CD4-positive, alpha-beta T cell treated with Interleukin-12 subunit alpha and Interleukin-12 subunit beta, for 1 hour (primary cell): Measurements from ENCODE around the gene ARPC5.
"Not testable (repeated sequence)": the region's sequence is repeated elsewhere in the genome, so short reads cannot be mapped to it uniquely, and the experiment has no call there.

ENCODE experiments used
- DNase-seq: peaks from one replicate; pipeline ENCODE4 v3.0.0-alpha.2; 2020

Gene ARPC5

DNA sequence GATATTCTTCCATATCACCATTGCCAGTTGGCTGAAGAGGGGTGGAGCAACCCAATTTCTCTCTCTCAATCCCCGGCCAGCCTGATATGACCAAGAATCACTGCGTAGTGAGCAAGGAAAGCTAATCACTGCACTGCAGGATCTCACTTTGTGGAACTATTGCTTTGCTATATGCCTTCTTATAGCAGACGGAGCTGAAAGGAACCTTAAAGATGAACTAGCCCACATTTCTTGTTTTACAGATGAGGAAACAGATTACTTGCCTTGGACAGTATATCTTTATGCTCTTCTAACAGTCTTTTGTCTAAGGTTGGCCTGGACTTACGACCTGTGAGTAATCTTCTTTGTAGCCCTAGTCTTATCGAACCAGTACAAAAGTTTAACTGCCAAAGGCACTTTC, 9.9 kb upstream of the ARPC5 start:
- DNase-seq = no peak

DNA sequence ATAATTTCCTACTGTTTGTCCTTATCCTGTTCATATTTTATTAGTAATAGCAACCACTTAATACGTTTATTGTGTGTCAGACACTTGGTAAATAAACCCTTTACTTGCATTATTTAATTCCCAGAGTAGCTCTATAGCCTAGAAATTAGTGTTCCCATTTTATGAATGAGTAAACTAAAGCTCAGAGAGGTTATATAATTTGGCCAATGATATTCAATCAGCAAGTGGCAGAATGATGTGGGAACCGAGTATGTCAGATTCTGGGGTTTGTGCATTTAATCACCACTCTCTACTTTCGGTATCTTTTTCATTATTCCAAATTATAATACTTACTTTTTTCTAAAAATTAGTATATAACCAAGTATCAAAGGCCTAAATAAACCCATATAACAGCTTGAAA, 6.6 kb upstream of the ARPC5 start:
- DNase-seq = no peak

DNA sequence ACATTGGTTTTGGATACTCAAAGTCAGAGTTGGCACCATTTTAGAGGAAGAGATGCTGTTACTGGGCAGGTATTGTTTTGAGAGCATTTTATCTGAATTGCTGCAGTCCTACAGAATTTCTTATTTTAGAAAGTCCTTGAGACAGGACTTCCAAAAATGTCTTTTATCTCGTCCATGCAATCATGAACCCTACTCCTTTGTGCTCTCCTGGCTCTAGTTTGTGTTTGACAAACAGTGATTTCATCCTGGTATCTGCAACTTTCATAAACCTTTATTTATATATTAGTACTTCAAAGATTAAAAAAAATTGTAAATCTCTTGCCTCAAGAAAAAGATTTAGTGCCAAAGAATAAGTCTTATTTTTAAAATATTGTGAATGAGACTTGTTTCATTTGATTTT, 4.6 kb upstream of the ARPC5 start:
- DNase-seq = no peak

DNA sequence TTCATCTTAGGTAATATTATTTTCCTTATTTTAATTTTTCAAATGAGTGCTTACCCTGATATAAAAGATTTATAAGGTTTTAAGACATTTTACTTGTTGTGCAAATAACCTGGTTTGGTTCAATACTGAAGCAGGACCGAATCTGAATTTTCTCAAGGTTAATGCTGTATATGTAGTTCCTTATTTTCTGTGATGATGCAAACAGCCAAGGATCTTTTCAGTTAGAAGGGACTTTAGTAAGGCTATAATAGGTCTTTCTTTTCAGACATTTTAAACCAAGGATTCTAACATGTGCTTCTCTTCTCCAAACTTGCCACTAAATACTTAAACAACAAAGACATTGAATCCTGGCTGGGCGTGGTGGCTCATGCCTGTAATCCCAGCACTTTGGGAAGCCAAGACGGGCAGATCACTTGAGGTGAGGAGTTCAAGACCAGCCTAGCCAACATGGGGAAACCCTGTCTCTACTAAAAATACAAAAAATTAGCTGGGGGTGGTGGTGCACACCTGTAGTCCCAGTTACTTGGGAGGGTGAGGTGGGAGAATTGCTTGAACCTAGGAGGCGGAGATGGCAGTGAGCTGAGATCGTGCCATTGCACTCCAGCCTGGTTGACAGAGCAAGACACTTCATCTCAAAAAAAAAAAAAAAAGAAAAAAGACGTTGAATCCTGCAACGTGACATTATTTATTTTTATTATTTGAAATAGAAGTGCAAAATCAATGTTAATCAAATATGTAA, 3.2 kb upstream of the ARPC5 start:
- DNase-seq = no peak

DNA sequence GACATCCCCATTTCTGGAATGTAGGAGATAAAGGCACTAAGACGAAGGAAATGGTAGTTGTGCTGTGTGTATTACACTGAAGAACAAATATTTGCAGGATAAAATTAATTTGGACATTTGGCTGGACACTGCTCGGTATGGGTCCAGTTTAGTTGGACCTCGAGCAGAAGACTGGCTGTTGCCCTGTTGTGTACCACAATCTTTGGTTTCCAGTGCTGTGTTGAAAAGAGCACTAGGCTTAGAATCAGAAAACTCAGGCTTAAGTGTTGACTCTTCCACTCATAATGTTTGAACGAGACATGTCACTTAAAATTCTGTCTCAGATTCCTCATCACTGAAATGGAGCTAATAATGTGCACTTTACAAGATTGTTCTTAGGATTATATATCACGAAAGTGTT, 1.2 kb upstream of the ARPC5 start:
- no peak for DNase-seq

DNA sequence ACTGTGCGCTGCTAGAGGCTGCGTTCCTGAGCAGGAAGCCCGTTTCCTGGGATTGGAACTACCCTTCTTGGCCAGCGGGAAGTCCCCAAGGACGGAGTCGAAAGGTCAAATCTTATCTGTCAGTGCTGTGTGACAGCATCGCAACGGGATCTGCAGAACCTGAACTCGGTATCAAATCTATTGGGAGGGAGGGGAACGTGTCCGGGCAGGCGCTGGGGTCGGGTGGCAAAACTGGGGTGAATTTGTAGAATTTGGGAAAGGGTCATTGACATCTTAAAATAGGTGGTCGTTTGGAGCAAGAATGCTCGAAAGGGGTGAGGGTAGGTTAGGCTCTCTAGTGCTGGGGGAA, 725 bp upstream of the ARPC5 start:
- DNase-seq = no peak

DNA sequence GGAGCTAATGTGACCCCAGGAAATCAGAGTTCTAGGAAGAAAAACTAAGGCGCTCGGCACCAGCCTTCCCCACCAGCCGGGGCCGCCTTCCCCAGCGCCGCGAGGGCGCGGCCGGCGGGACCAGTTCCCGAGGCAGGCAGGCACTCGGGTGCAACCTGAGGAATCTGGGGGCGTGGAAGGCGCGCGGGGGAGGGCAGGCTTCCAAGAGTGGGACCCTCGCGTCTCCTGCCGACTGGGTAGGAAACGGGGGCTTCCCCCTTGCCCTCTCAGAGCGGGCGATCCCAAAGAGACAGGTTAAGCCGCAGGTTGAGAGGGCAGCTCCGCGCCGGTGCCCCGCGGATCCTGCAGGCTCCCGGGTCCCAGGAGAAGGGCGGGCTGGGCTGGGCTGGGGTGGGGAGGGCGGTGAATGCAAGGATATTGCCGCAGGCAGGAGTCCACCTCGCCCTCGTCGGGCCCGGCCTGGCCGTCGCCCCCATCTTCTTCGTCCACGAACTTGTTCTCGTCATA, 431 bp downstream of the ARPC5 start:
- no peak for DNase-seq

DNA sequence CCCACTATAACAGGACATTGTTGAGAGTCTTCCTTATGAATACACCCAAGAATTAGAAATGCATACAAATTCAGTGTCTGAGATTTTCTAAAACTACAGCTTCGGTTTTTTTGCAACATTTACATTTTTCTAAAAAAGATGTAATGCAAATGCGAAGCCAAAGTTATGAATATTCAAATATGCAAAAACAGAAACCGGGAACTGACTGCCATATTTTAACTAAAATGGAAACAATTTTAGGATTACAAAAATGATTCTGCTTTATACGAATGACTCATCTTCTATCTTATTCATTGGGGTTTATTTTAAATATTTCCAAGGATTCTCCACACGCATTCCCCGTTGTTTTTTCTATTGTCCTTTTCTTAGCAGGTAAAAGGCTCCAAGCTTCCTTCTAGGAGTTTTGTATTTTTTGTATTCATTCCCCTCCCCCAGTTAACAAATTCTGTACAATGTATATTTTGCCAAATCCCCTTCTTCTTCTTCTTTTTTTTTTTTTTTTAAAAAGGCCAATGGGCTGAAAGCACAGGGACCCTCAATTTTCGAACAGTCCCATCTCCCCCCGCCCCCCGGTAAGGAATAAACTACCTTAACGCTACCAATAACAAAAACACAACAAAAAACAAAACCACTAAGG, 1.0 kb downstream of the ARPC5 start:
- DNase-seq = no peak

DNA sequence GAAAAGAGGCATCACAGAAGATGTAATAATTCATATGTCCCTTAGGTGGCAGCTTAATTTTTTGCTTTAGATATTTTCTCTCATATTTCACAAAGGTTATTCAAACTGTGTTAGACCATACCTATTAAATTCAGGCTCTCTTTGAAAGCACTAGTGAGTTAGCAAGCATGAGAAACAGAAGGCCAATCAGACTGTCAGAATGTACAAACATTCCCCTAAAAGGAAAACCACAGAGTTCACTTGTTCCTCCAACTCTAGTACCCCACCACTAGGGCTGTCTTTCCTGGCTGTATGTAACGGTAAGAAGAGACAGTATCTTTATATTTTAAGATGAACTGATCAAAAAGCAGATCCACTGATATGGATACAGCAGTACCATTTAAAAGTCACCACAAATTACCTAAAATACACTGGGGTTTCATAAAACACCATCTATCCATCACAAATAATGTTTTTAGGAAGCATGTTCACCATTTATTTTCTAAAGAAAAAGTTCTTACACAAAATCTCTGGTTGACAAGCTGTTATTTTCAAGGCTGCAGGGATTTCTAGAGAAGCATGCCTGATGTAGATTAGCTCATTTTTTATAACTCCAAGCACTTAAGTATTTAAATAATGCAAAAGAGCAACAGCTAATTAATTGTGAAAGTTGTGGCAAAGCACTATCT, 1.8 kb downstream of the ARPC5 start:
- peak; percentile 72 for DNase-seq

DNA sequence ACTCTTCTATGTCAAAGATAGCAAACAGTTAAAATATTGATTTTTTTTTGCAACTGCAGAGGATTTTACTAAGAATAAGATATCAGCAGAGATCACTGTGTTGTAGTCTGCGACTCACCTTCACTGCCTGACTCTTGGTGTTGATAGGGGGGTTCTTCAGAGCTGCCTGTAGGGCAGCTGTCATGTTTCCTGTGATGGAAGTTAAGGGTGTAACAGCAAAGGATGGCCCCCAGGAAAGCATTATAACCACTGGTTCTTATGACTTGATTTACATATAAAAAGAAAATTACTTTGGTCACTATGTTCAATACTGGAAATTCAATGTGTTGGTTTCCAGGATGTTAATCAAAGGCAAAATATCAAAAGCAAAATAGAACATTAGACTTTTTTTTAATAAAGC, 2.6 kb downstream of the ARPC5 start:
- DNase-seq = peak; percentile 21

DNA sequence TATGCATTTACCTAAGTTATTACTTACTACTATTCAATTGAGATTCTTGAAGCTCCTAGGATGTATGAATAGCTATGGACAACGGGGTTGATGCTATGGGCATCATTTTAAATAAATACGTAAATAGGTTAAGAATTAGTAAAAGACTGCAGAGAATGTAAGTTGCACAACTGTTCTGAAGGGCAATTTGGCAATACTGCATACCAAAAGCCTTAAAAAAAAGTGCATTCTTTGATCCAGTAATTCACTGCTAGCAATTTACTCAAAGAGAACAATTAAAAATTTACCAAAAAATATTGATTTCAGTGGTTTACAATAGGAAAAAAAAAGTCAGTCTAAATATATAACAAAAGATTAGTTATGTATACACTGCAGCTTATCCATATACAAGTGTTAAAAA, 3.5 kb downstream of the ARPC5 start:
- no peak for DNase-seq

DNA sequence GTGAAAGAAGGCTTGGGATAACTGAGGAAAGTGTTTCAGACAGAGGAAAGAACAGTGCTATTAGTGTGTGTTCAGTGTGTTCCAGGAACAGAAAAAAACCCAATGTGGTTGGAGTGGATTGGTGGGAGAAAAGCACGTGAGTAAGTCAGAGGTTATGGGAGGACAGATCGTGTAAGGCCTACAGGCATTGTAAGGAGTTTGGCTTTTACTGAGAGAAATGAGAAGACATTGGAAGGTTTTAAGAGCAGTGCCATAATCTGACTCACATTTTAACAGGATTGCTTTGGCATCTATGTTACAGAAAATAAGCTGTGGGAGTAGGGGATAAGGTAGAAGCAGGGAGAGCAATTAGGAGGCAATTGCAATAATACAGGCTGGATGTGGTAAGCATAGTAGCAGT, 4.8 kb downstream of the ARPC5 start:
- DNase-seq = no peak

DNA sequence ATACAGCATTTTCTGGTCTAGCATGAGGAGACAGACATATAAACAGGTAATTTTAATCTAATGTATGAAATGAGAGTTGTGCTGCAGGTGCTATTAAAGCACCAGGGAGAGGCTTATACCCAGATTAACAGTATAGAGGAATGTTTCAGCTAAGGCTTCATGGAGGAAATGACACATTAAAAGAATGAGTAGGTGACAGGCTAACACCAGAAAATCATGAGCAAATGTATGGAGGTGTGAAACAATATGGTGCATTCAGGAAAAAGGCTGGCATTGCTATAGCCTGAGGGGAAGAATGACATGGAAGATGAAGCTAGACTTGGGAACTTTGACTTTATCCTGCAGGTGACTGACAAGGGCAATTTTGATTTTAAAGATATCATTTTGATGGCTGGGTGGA, 7.0 kb downstream of the ARPC5 start:
- no peak for DNase-seq

DNA sequence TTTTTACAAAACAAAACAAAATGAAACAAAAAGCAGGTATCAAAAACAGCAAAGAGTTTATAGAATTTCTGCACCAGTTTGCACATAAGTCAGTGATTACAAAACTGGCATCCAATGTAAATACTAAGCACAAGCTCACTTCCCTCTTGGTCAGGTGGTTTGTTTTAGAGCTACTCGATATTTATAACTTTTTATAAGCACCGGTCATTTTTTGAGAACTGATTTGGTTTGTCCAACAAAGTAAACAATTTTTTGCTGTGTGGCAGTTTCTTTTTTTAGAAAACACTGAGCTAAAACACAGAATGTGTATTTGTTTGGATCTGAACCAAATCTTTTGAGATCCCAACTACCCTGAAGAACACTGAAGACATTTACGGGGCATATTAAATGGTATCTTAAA, 9.3 kb downstream of the ARPC5 start:
- DNase-seq = not testable (repeated sequence)

DNA sequence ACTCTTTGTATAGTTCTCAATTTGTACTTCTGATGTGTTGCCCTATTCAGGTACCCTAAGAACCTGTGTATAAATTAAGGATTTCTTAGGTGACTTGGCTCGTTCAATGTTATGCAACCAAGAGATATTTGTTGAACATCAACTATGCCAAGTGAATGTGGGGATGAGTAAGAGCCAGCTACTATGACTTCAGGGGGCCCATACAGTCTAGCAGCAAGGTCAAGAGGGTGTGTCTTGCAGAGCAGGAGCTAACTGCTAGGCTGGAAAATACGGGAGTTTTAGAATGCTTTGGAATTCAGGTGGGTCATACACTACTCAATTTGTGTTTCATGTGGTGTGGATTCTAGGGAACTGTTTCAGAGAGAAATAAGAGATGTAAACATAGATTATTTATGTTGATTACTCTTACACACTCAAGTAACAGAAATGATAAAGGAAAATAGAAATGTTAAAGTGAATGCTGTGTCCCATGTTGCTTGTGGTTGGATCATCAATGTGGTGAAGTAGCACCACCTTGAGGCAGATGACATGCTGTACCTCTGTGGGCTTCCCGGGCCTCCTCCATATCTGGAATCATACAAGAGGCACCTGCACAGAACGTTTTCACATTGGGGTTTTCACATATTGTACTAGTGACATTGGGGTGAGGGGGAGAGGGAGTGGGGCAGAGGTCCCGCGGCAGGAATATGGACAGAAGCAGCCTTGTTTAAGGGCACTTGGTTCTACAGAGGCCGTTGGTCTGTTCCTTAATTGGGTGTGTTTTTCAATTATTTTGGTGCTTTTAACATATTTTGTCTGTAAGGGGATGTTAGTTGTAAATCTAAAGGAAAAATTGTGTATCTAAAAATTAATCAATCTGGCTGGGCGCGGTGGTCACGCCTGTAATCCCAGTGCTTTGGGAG, 12.4 kb downstream of the ARPC5 start:
- peak; percentile 66 for DNase-seq

DNA sequence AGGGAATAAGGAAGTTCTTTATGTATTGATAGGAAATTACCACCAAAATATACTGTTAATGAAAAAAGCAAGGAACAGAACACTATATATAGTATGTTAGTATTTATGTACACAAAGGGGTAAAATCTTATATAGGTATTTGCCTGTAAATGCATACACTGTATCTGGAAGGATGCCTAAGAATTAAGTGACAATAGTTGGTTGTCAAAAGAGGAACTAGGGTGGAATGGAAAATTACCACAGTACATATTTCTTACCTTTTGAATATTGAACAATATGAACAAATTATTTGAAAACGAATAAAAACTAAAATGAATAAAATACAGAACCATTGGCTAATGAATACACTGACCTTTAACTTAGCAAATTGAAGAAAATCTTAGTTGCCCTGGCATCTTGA, 13.6 kb downstream of the ARPC5 start:
- no peak for DNase-seq

DNA sequence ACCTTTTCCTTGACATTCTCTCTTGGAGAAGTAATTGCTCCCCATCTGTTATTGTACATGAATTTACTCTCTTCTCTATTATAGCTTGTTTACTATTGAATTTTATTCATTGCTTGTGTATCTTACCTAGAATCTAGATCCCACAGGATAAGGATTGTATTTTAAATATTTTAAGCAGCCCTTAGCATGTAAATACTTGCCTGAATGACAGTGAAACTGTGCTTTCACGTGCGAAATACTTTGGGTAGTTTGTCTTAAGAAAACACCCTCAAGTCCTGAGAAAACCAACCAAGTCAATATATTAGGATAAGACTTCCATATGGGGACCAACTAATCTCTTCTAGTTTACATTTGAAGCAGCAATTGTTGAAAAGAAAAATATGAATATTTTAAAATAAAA, 15.3 kb downstream of the ARPC5 start:
- DNase-seq = no peak

DNA sequence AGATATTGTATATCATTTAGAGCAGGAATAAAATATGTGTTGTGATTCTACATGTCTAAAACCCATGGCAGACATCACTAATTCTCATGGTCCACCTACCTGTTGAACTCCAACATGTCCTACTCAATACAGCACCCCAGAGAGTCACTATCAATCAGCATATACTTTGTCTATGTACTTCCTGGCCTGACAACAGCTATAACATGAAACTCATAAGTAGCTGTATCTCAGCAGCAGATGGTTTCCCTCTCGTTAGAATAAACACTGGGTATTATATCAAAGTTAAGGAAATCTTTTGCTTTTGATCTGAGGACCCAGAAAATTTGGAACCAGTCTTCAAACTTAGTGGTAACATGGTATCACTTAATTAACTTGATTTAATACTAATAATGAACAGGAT, 15.8 kb downstream of the ARPC5 start:
- no peak for DNase-seq

DNA sequence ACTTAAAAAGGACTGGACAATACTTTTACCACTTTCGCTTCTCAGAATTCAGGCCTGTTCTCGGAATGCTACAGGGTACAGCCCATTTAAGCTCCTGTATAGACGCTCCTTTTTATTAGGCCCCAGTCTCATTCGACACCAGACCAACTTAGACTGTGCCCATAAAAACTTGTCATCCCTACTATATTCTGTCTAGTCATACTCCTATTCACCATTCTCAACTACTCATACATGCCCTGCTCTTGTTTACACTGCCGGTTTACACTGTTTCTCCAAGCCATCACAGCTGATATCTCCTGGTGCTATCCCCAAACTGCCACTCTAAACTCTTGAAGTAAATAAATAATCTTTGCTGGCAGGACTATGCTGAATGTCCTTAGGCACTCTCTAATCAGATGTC, 17.4 kb downstream of the ARPC5 start:
- DNase-seq = not testable (repeated sequence)

DNA sequence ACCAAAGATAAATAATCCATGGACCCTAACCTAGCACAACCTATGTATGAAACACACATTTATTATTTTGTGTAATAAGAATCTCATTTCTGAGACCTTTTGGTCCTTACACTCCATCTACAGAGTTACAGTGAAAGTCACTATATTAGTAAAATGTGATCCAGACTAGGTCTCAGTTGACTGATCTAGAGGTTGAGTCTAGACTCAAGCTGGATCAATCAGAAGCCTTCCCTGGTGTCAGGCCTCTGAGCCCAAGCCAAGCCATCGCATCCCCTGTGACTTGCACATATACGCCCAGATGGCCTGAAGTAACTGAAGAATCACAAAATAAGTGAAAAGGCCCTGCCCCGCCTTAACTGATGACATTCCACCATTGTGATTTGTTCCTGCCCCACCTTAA, 22.6 kb downstream of the ARPC5 start:
- DNase-seq = not testable (repeated sequence)

DNA sequence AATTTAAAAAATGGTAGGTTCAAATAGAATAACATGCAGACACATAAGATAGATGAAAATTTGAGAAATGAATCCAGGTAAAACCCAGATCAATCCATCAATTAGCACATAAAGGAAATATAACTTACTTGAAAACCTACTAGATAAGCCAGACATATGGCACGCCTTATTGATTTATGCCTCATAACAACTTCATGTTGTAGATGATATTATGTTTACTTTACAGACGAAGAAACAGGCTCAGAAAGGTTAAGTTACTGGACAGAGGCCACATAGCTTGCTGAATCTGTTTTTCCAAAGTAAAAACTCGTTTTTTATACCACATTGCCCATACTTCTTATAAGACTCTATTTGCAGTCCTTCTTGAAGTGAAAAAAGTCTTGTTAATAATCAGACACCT, 23.2 kb downstream of the ARPC5 start:
- DNase-seq = no peak

DNA sequence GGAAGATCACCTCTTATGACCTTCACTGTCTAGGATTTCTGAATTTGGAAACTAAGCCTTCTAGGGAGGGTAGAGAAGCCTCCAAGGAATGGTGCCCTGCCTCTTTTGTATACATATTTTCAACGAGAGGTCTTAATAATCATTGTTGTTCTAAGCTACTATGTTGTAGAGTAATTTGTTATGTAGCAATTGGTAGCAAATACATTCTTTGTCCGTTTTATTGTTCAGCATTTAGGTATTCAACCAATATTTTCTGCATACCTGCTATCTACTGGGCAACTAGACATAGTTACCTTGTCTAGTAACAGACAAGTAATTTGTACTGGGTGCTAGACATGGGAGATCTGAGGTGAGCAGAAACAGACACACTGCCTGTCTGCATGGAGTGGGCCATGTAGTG, 24.6 kb downstream of the ARPC5 start:
- DNase-seq = no peak

DNA sequence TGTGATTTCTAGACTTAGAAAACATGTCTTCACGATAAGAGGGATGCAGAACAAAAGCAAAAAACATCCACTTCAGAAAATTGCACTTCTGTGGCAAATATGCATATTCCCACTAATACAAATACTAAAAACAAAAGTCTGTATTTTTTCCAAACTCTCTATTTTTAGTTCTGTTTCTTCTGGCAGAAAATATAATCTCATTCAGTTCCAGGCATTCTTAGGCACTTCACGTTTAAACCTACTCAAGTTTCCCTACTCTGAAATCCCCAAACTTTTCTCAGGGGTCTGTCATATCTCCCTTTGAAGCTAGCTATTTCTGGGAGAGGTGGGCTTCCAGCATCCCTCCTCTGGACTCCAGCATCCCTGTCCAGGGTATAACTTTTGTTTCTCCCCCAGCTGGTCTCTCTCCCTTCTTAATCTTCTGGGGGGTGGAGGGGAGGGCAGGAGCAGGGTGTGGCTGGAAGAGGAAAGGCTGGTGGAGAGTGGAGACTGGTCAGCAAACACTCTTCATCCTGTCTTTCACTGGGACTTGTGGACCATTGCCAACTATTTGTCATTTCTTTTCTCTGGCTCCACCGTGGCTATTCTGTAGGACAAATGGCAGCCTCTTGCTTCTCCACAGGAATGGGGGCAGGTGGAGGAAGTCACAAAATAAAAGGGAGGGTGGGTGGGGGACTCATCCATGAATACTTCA, 25.7 kb downstream of the ARPC5 start:
- DNase-seq = no peak
